Measurements from ENCODE around the gene STAT1. TPM values are rescaled to one million over a fixed set of nuclear protein-coding genes. Genes with fewer than 3 reads are reported as not detected.

The STAT1 gene
- total RNA-seq, 2 experiments from 2014 or later: 293 to 311 TPM

DNA sequence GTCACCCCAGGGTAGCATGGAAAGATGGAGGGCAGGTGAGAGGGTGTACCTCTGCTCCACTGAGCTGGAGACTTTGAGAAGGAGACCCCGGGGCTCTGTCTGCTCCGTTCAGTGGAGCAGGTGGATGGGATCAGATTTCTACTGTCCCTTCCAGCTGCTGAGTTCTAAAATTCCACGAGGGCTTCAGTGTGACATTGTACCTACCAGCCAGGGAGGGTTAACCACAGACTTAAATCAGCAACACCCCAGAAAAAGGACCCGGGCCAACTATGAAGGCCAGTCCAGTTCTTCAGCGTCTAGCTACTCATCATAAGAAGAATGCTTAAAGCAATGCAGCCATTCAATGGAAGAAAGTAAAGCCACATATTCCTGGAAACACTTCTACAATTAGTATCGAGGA lies 23.8 kb downstream of the STAT1 start:
- ChIA-PET CTCF (interaction anchor here (1.6 kb wide), 1 partner anchor 26 kb away, joined by 3 read pairs; no protein-coding TSS in a partner anchor), POLR2A (interaction anchor here (0.6 to 13.3 kb wide), 4 partner anchors 13 to 23 kb away, joined by 3 to 121 read pairs (median 6); no protein-coding TSS in a partner anchor)
- no peak for DNase-seq
- Mint-ChIP-seq H3K4me1 (ENCODE audit: low read depth) (peaks cover 46% of the 10 kb centered on the region), H3K27ac (peak overlapping the region; percentile 45), H3K4me3 (no peak overlapping the region), H3K27me3 (no peaks in the 10 kb centered on the region), H3K9me3 (peaks cover 3% of the 10 kb centered on the region), H3K36me3 (ENCODE audit: low read depth) (peaks cover 85% of the 10 kb centered on the region)
- TF ChIP-seq, protein P1, sequence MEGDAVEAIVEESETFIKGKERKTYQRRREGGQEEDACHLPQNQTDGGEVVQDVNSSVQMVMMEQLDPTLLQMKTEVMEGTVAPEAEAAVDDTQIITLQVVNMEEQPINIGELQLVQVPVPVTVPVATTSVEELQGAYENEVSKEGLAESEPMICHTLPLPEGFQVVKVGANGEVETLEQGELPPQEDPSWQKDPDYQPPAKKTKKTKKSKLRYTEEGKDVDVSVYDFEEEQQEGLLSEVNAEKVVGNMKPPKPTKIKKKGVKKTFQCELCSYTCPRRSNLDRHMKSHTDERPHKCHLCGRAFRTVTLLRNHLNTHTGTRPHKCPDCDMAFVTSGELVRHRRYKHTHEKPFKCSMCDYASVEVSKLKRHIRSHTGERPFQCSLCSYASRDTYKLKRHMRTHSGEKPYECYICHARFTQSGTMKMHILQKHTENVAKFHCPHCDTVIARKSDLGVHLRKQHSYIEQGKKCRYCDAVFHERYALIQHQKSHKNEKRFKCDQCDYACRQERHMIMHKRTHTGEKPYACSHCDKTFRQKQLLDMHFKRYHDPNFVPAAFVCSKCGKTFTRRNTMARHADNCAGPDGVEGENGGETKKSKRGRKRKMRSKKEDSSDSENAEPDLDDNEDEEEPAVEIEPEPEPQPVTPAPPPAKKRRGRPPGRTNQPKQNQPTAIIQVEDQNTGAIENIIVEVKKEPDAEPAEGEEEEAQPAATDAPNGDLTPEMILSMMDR (IDR thresholded peaks at IDR 0.05): no peak
- ATAC-seq: no peak
- intact Hi-C loops (cut with micrococcal nuclease): no loop called here

DNA sequence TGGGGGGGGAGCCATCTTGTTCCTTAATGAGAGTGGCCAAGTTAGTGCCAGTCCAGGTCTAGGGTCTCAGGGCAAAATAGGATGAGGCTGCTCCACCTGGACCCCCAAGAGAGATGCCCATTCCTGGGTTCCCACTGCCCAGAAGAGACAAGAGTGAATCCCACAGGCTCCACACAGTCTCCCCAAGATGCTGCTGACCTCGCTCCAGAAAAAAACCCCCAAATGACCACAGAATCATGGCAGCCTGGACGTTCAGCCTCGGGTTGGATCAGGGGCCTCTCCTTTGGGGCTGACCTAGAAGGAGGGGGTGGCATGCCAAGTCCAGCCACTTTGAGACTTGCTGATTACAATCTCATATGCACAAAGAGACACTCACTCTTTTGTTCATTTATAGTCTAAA lies 25.1 kb downstream of the STAT1 start:
- Mint-ChIP-seq H3K4me1 (ENCODE audit: low read depth) (peaks cover 49% of the 10 kb centered on the region), H3K4me3 (no peak overlapping the region), H3K27ac (no peak overlapping the region), H3K27me3 (no peaks in the 10 kb centered on the region), H3K36me3 (ENCODE audit: low read depth) (peaks cover 86% of the 10 kb centered on the region), H3K9me3 (no peaks in the 10 kb centered on the region)
- intact Hi-C loops (cut with micrococcal nuclease): no loop called here
- CTCF ChIA-PET: interaction anchor here (1.5 to 2.0 kb wide), 3 partner anchors 9 to 17 kb away, joined by 4 to 8 read pairs (median 6); no protein-coding TSS in a partner anchor
- ATAC-seq: no peak
- POLR2A ChIA-PET: interaction anchor here (1.1 to 13.3 kb wide), 6 partner anchors 8 to 71 kb away, joined by 3 to 121 read pairs (median 4); no protein-coding TSS in a partner anchor
- TF ChIP-seq, protein P1 (IDR thresholded peaks at IDR 0.05): no peak
- no peak for DNase-seq

DNA sequence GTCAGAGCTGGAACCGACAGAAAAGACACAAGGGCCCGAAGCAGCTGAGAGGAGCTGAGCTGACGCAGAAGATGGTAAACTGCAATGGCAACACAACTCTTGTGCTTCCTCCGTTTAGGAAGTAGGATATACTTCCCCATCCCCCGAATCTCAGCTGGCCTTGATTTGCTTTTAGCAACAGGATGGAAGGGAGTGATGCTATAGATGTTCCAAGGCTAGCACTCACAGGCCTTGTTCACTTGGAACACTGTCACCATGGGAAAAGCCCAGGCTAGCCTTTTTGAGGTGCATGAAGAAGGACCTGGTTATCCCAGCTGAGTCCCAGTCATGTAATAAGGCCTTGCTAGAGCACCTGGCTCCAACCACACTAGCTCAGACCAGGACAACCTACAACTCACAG lies 26.0 kb downstream of the STAT1 start:
- Mint-ChIP-seq H3K4me1 (ENCODE audit: low read depth) (peaks cover 48% of the 10 kb centered on the region), H3K9me3 (no peaks in the 10 kb centered on the region), H3K27me3 (no peaks in the 10 kb centered on the region), H3K27ac (no peak overlapping the region), H3K4me3 (no peak overlapping the region), H3K36me3 (ENCODE audit: low read depth) (peaks cover 85% of the 10 kb centered on the region)
- ChIA-PET POLR2A (interaction anchor here (1.1 to 13.3 kb wide), 5 partner anchors 9 to 70 kb away, joined by 3 to 121 read pairs (median 3); no protein-coding TSS in a partner anchor), CTCF (interaction anchor here (1.1 to 2.0 kb wide), 4 partner anchors 9 to 20 kb away, joined by 4 to 8 read pairs (median 5); no protein-coding TSS in a partner anchor)
- TF ChIP-seq, protein P1 (IDR thresholded peaks at IDR 0.05): no peak
- intact Hi-C loops (cut with micrococcal nuclease): no loop called here
- DNase-seq (no peak), ATAC-seq (no peak)

DNA sequence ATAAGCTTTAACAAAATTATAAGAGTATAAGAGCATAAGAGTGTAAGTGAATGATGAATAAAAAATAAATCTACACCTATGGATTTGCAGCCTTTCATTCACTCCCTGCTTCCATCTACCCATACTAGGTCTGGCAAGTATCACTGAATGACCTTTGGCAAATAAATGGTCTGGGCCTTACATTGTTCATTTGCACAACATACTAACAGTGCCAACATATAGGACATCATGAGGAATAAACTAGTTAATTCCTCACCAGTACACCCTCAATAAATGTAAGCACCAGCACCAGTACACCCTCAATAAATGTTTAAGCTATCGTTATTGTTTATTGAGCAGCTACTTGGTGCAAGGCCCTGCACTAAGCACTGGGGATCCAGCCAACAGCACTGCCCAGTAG lies 26.9 kb downstream of the STAT1 start:
- POLR2A ChIA-PET: interaction anchor here (1.1 to 13.3 kb wide), 3 partner anchors 10 to 16 kb away, joined by 3 to 121 read pairs (median 8); no protein-coding TSS in a partner anchor
- Mint-ChIP-seq H3K4me3 (no peak overlapping the region), H3K27ac (peak overlapping the region; percentile 39), H3K36me3 (ENCODE audit: low read depth) (peaks cover 86% of the 10 kb centered on the region), H3K9me3 (no peaks in the 10 kb centered on the region), H3K4me1 (ENCODE audit: low read depth) (peaks cover 55% of the 10 kb centered on the region), H3K27me3 (no peaks in the 10 kb centered on the region)
- no peak for ATAC-seq
- DNase-seq: no peak
- CTCF ChIA-PET: interaction anchor here (1.1 to 2.0 kb wide), 3 partner anchors 10 to 19 kb away, joined by 4 to 8 read pairs (median 6); no protein-coding TSS in a partner anchor
- intact Hi-C loops (cut with micrococcal nuclease): no loop called here
- TF ChIP-seq, protein P1 (IDR thresholded peaks at IDR 0.05): no peak

DNA sequence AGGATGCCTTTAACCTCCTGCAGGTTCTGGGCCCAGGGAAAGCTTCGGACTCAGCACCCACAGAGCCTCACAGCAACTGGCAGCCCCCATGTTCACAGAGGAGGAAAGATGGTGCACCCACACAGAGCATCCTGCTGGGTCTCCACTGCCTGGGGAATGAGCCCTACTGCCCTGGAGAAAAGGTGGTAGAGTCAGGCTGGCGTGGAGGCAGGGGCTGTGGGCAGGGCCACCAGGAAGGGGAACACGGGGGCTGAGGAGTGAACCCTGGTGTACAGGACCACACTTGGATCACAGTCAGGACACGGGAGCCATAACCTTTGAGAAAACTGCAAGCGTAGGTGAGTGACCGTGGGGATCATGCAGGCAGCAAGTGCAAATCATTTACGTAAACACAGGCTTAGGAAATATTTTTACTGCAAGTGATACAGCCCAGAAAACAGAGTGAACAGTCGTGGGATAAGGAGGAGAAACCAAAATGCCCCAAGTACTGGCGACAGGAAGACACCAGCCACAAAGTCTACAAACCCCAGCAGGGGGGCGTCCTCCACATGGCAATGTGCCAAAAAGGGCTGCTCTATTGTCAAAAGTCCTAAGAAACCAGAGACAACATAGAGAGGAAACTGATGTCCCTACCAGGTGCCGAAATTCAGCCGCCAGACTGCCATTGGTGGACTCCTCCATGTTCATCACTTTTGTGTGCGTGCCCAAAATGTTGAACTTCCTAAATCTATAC lies 27.6 kb downstream of the STAT1 start:
- Mint-ChIP-seq H3K4me3 (no peak overlapping the region), H3K36me3 (ENCODE audit: low read depth) (peaks cover 91% of the 10 kb centered on the region), H3K27me3 (no peaks in the 10 kb centered on the region), H3K9me3 (no peaks in the 10 kb centered on the region), H3K27ac (peak overlapping the region; percentile 72), H3K4me1 (ENCODE audit: low read depth) (peaks cover 53% of the 10 kb centered on the region)
- DNase-seq: no peak
- POLR2A ChIA-PET: interaction anchor here (3.1 to 13.3 kb wide), 3 partner anchors 8 to 26 kb away, joined by 15 to 121 read pairs (median 17); no protein-coding TSS in a partner anchor
- intact Hi-C loops (cut with micrococcal nuclease): no loop called here
- TF ChIP-seq, protein P1 (IDR thresholded peaks at IDR 0.05): no peak
- no peak for ATAC-seq
- CTCF ChIA-PET: interaction anchor here (1.0 to 1.5 kb wide), 2 partner anchors 19 to 22 kb away, joined by 3 read pairs; no protein-coding TSS in a partner anchor

All from activated CD8-positive, alpha-beta T cell treated with anti-CD3 and anti-CD28 coated beads for 36 hours (primary cell).